ENCODE measurements around the gene EIF4EBP2. TPM values are rescaled to one million over a fixed set of nuclear protein-coding genes. Genes with fewer than 3 reads are reported as not detected.

The EIF4EBP2 gene
- total RNA-seq, 6 experiments from 2014 or later = 32.7 to 51.0 (median 40.3) TPM

DNA sequence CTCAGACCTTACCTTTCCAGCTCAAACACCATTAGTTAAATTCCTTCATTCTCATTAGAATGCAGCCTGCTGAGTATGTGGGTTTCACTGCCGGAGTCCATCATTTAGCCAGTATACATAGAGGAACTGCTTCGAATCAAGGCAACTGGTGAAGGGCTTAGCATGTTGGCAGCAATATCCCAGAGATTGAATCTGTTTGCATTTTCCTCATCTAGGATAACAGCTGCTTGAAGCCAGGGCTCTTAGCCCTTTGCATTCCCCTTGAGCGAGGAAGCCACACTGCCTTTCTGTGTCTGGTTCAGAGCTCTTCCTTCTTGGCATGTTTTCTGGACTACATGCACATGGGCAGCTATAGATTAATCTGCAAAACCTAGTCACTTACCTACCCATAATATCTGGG lies 22.9 kb downstream of the EIF4EBP2 start:
- no peak overlapping the region for H3K4me3 Mint-ChIP-seq
- TF ChIP-seq, protein P1, sequence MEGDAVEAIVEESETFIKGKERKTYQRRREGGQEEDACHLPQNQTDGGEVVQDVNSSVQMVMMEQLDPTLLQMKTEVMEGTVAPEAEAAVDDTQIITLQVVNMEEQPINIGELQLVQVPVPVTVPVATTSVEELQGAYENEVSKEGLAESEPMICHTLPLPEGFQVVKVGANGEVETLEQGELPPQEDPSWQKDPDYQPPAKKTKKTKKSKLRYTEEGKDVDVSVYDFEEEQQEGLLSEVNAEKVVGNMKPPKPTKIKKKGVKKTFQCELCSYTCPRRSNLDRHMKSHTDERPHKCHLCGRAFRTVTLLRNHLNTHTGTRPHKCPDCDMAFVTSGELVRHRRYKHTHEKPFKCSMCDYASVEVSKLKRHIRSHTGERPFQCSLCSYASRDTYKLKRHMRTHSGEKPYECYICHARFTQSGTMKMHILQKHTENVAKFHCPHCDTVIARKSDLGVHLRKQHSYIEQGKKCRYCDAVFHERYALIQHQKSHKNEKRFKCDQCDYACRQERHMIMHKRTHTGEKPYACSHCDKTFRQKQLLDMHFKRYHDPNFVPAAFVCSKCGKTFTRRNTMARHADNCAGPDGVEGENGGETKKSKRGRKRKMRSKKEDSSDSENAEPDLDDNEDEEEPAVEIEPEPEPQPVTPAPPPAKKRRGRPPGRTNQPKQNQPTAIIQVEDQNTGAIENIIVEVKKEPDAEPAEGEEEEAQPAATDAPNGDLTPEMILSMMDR (IDR thresholded peaks at IDR 0.05) = no peak
- no peak for DNase-seq
- H3K9me3 Mint-ChIP-seq = no peaks in the 10 kb centered on the region
- peaks cover 31% of the 10 kb centered on the region for H3K36me3 Mint-ChIP-seq (ENCODE audit: low read depth)
- no peaks in the 10 kb centered on the region; the same call in 1 of the 2 replicates for H3K27me3 Mint-ChIP-seq (ENCODE audit: insufficient read depth)
- H3K4me1 Mint-ChIP-seq (ENCODE audit: low read depth) = no peaks in the 10 kb centered on the region
- no peak overlapping the region for H3K27ac Mint-ChIP-seq

- peaks cover 5% of the 10 kb centered on the region; the same call in 1 of the 2 replicates for H3K36me3 Mint-ChIP-seq (ENCODE audit: low read depth)
- no peak overlapping the region for H3K4me3 Mint-ChIP-seq
- TF ChIP-seq, protein P1 (IDR thresholded peaks at IDR 0.05) = no peak
- no peaks in the 10 kb centered on the region; the same call in none of the 2 replicates for H3K27me3 Mint-ChIP-seq (ENCODE audit: insufficient read depth)
- peak overlapping the region; percentile 36 for H3K27ac Mint-ChIP-seq
- DNase-seq = peak; percentile 50
- H3K9me3 Mint-ChIP-seq = no peaks in the 10 kb centered on the region
- H3K4me1 Mint-ChIP-seq (ENCODE audit: low read depth) = peaks cover 11% of the 10 kb centered on the region
Measured at GRCh38 chr10:70430493-70431445, 26.8 kb downstream of the EIF4EBP2 start.

DNA sequence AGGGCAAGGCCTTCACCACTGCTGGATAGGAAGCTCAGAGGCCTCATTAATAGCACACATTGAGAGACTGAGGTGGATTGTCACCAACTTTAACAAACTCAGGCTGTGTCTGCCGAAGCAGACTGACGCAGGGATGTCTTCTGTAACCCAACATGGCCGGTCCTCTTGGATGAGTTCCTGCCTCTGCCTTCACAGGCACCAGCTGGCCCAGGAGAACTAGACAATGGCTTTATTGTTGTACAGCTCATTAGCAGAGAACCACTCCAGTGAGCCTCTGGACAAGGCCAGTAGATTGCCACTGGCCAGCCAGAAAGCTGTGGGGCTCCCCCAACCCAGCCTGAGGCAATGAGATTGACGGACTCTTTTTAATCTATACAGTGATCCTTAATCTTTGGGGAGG lies 28.2 kb downstream of the EIF4EBP2 start:
- peaks cover 5% of the 10 kb centered on the region; the same call in 1 of the 2 replicates for H3K36me3 Mint-ChIP-seq (ENCODE audit: low read depth)
- no peak for DNase-seq
- H3K4me3 Mint-ChIP-seq = no peak overlapping the region
- no peaks in the 10 kb centered on the region; the same call in none of the 2 replicates for H3K27me3 Mint-ChIP-seq (ENCODE audit: insufficient read depth)
- peaks cover 11% of the 10 kb centered on the region for H3K4me1 Mint-ChIP-seq (ENCODE audit: low read depth)
- H3K9me3 Mint-ChIP-seq = no peaks in the 10 kb centered on the region
- TF ChIP-seq, protein P1 (IDR thresholded peaks at IDR 0.05) = no peak
- no peak overlapping the region; the same call in 1 of the 2 replicates for H3K27ac Mint-ChIP-seq

- peaks cover 11% of the 10 kb centered on the region for H3K4me1 Mint-ChIP-seq (ENCODE audit: low read depth)
- H3K27me3 Mint-ChIP-seq (ENCODE audit: insufficient read depth) = no peaks in the 10 kb centered on the region; the same call in none of the 2 replicates
- no peak overlapping the region for H3K27ac Mint-ChIP-seq
- H3K36me3 Mint-ChIP-seq (ENCODE audit: low read depth) = peaks cover 5% of the 10 kb centered on the region; the same call in 1 of the 2 replicates
- TF ChIP-seq, protein P1 (IDR thresholded peaks at IDR 0.05) = no peak
- DNase-seq = no peak
- no peak overlapping the region for H3K4me3 Mint-ChIP-seq
- no peaks in the 10 kb centered on the region for H3K9me3 Mint-ChIP-seq
Measured at GRCh38 chr10:70432561-70433263, 28.8 kb downstream of the EIF4EBP2 start.

DNA sequence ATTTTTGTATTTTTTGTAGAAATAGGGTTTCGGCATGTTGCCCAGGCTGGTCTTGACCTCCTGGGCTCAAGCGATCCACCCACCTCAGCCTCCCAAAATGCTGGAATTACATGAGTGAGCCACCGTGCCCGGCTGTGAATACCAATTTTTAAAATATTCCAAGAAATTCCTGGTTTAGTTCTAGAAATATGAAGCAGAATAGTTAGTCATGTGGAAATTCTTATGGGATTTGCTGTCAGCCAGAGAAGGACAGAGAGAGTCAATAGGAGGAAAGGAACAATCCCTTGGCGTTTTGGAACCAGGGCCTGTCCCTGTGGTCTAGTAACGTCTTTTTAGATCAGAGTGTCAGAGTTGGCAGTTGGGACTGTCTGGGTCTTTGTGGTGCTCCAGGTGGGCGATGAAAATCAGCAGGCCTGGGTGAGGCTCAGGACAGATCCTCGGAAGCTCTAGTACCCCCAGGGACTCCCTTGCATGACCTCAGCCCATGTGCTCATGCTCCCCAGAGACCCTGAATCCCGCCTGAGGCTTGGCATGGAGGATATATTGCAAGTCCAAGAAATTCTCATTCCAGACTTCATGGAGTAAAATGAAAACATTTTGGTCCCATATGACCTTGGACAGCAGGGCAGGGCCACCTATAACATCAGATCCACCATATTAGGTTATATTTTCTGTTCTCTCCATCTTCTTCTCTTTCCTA lies 29.8 kb downstream of the EIF4EBP2 start:
- no peaks in the 10 kb centered on the region for H3K36me3 Mint-ChIP-seq (ENCODE audit: low read depth)
- H3K27ac Mint-ChIP-seq = peak overlapping the region; percentile 14; the same call in 1 of the 2 replicates
- no peaks in the 10 kb centered on the region; the same call in none of the 2 replicates for H3K27me3 Mint-ChIP-seq (ENCODE audit: insufficient read depth)
- no peaks in the 10 kb centered on the region for H3K9me3 Mint-ChIP-seq
- DNase-seq = no peak
- TF ChIP-seq, protein P1 (IDR thresholded peaks at IDR 0.05) = no peak
- peaks cover 11% of the 10 kb centered on the region for H3K4me1 Mint-ChIP-seq (ENCODE audit: low read depth)
- no peak overlapping the region for H3K4me3 Mint-ChIP-seq

Measured in HFFc6 (cell line).